ENCODE measurements around the gene INPP4A. TPM values are rescaled to one million over a fixed set of nuclear protein-coding genes. Genes with fewer than 3 reads are reported as not detected.

INPP4A gene
- total RNA-seq, 2 donors from 2014 or later, result 12.7 to 18.2 TPM

DNA sequence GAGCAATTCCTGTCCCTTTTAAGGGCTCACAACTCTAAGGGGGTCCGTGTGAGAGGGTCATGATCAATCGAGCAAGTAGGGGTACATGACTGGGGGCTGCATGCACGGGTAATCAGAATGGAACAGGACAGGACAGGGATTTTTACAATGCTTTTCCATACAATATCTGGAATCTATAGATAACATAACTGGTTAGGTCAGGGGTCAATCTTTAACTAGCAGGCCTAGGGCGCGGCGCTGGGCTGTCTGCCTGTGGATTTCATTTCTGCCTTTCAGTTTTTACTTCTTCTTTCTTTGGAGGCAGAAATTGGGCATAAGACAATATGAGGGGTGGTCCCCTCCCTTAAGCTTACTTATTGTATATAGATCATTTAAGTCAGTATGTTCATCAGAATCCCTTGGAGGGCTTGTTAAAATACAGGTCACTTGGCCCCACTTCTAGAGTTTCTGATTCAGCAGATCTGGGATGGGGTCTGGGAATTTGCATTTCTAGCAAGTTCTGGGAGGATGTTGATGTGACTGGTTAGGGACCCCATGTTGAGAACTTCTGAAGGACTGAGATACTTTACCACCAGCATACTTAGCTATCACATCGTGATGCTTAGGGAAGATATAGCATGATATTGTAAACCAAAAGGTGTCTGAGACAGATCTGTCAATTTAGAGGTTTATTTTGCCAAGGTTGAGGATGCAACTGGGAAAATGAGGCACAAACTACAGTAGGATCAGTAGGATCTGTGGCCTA is 2.8 kb upstream of the INPP4A start:
- DNase-seq (ENCODE audit: low spot score), result no peak
- Histone ChIP-seq H3K4me3 (no peak overlapping the region), H3K27ac (no peak overlapping the region), H3K4me1 (peaks cover 0 to 20% of the 10 kb centered on the region in 2 donors), H3K36me3 (no peaks in the 10 kb centered on the region), H3K27me3 (no peaks in the 10 kb centered on the region), H3K9me3 (peaks cover 0 to 14% of the 10 kb centered on the region in 2 donors)
- TF ChIP-seq, protein P1, sequence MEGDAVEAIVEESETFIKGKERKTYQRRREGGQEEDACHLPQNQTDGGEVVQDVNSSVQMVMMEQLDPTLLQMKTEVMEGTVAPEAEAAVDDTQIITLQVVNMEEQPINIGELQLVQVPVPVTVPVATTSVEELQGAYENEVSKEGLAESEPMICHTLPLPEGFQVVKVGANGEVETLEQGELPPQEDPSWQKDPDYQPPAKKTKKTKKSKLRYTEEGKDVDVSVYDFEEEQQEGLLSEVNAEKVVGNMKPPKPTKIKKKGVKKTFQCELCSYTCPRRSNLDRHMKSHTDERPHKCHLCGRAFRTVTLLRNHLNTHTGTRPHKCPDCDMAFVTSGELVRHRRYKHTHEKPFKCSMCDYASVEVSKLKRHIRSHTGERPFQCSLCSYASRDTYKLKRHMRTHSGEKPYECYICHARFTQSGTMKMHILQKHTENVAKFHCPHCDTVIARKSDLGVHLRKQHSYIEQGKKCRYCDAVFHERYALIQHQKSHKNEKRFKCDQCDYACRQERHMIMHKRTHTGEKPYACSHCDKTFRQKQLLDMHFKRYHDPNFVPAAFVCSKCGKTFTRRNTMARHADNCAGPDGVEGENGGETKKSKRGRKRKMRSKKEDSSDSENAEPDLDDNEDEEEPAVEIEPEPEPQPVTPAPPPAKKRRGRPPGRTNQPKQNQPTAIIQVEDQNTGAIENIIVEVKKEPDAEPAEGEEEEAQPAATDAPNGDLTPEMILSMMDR (IDR thresholded peaks at IDR 0.05), result no peak

DNA sequence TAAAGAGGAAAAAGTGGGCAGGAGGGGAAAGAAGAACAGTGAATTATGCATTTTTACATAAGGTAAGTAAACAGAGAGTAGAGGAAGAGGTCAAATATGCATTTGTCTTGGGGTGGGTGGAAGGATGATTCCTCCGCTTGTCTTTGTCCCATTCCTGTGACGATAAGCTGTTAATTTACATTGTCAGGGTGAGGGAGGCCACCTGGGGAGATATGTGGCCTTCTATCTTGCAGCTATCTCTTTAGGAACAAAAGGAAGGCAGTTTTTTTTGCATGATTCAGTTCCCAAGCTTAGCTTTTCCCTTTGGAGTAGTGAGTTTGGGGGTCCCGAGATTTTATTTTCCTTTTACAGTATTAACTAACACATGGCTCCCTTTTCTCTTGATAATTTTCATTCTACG is 2.2 kb upstream of the INPP4A start:
- no peaks in the 10 kb centered on the region for H3K36me3 ChIP-seq
- TF ChIP-seq, protein P1 (IDR thresholded peaks at IDR 0.05), result no peak
- no peak overlapping the region for H3K4me3 ChIP-seq
- H3K4me1 ChIP-seq, result peaks cover 0 to 20% of the 10 kb centered on the region in 2 donors
- H3K27ac ChIP-seq, result no peak overlapping the region
- no peaks in the 10 kb centered on the region for H3K27me3 ChIP-seq
- H3K9me3 ChIP-seq, result peaks cover 0 to 14% of the 10 kb centered on the region in 2 donors
- no peak for DNase-seq (ENCODE audit: low spot score)

DNA sequence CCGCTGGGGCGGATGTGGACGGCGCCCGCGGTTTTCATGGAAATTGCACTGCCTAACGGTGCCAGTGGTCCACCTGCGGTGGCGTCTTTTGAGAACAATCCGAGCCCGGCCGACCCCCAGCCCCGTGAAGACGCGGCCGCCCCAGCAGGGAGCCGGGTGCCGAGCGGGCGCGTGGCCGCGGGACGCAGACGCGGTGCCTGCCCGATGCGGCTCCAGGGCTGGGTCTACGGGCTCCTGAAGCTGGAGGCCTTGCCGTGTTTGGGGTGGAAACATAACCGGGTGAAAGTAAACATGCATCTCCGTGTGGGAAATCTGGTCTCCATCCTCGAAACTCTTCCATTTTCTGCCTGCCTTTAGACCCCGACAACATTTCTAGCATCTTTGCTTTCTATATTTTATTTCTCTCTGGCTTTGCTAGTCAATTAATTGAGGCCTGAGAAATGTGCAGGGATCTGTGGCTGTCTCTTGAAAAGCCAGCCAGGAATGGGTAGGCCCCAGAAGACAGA is 572 bp downstream of the INPP4A start:
- H3K9me3 ChIP-seq, result no peaks in the 10 kb centered on the region
- H3K36me3 ChIP-seq, result no peaks in the 10 kb centered on the region
- no peak for DNase-seq (ENCODE audit: low spot score)
- peak overlapping the region; percentile 79 to 83 for H3K4me3 ChIP-seq
- H3K27me3 ChIP-seq, result no peaks in the 10 kb centered on the region
- H3K4me1 ChIP-seq, result peaks cover 0 to 24% of the 10 kb centered on the region in 2 donors
- TF ChIP-seq, protein P1 (IDR thresholded peaks at IDR 0.05), result no peak
- H3K27ac ChIP-seq, result peak overlapping the region; percentile 71 to 77

DNA sequence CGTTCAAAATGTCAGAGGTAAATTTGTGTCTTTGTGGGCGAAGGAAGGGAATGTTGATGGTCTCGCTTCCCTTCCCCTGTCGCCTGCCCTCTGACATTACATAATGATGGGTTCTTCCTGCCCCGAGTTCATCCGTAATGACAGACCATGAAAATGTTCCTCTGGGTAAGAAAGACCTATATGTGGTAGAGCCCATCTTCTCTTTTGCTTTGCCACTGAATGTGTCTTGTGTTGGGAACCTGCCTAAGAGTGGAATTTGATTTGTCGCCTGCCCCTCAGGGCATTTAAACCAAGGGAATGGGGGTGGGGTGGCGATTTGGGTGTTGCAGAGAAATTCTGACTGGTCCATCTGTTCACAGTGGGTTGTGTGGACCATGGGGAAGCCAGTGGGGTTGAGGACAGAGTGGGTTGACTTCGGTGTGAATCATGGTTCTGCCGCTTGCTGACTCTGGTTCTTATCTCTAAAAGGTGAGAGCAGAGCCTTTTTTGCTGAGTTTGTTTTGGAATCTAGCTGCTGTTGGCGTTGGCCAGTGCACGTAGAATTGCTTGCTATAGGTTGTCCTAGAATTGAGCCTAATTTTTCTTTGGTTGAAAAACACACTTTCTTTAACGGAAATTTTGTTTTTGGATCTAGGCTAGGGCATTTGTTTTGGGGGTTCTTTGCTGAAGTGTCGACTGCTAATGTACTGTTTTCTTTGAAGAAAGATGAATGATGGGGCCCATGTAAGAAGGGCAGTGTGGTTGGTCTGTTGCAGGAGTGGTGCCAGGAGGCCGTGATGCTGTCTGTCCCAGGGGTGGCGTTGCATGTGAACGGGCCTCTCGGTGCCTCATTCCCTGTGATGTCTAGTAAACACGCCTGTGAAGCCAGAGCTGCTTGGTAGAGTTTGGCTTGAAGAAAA is 1.3 kb downstream of the INPP4A start:
- H3K9me3 ChIP-seq, result no peaks in the 10 kb centered on the region
- H3K36me3 ChIP-seq, result no peaks in the 10 kb centered on the region
- peak overlapping the region in 1 of 2 donors; percentile 77 for H3K27ac ChIP-seq
- TF ChIP-seq, protein P1 (IDR thresholded peaks at IDR 0.05), result no peak
- DNase-seq (ENCODE audit: low spot score), result no peak
- H3K27me3 ChIP-seq, result no peaks in the 10 kb centered on the region
- H3K4me1 ChIP-seq, result peaks cover 0 to 31% of the 10 kb centered on the region in 2 donors
- peak overlapping the region; percentile 79 to 83 for H3K4me3 ChIP-seq

DNA sequence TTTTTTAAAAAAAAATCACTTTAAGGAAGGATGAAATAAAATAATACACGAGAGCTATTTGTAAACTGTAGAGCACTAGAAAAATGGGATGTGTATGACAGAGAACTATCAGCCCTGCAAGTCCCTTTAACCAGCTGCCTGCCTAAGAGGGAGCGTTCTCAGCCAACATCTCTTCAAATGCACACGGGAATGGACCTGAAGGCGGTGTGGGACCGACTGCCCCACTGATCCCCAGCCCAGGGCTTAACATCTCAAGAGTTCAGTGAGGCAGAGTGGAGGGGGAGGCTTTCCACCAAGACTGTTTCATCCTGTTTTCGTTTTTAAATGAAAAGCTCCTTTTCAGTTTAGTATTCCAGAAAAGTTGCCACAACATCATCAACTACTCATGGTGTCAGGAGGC is 2.2 kb downstream of the INPP4A start:
- Histone ChIP-seq H3K27ac (no peak overlapping the region), H3K27me3 (no peaks in the 10 kb centered on the region), H3K4me3 (no peak overlapping the region), H3K9me3 (no peaks in the 10 kb centered on the region), H3K36me3 (no peaks in the 10 kb centered on the region), H3K4me1 (peaks cover 0 to 40% of the 10 kb centered on the region in 2 donors)
- TF ChIP-seq, protein P1 (IDR thresholded peaks at IDR 0.05), result no peak
- no peak for DNase-seq (ENCODE audit: low spot score)

All from right atrium auricular region (tissue), 2 donors.